ENCODE measurements around the gene RPL28. TPM values are rescaled to one million over a fixed set of nuclear protein-coding genes. Genes with fewer than 3 reads are reported as not detected.

RPL28 gene
- total RNA-seq, 1 experiment from 2014 or later, result 2,816 TPM

GRCh38 chr19:55348317-55349034 is 37.3 kb upstream of the RPL28 start:
- H3K4me1 Mint-ChIP-seq (ENCODE audit: insufficient read depth, unreplicated experiment), result peaks cover 30% of the 10 kb centered on the region
- DNase-seq (ENCODE audit: unreplicated experiment), result no peak
- H3K27ac Mint-ChIP-seq (ENCODE audit: low read depth, unreplicated experiment), result no peak overlapping the region
- no peaks in the 10 kb centered on the region for H3K27me3 Mint-ChIP-seq (ENCODE audit: insufficient read depth, unreplicated experiment)
- no peak overlapping the region for H3K4me3 Mint-ChIP-seq (ENCODE audit: unreplicated experiment)
- H3K36me3 Mint-ChIP-seq (ENCODE audit: insufficient read depth, unreplicated experiment), result peaks cover 25% of the 10 kb centered on the region
- no TSS peak for BruUV-seq (replicated peaks)
- ChIA-PET CTCF (interaction anchor here (0.7 to 1.5 kb wide), 4 partner anchors 8 to 47 kb away, joined by 3 to 8 read pairs (median 4); no protein-coding TSS in a partner anchor), POLR2A (interaction anchor here (0.6 to 1.5 kb wide), 6 partner anchors 9 to 89 kb away, joined by 3 to 4 read pairs (median 3); partner anchors contain the start of gene KMT5C)
- no peak for TF ChIP-seq CTCF (IDR thresholded peaks at IDR 0.05; ENCODE audit: unreplicated experiment)
- H3K9me3 Mint-ChIP-seq (ENCODE audit: unreplicated experiment), result no peaks in the 10 kb centered on the region
- intact Hi-C loops (cut with micrococcal nuclease), result no loop called here

- DNase-seq (ENCODE audit: unreplicated experiment), result no peak
- TF ChIP-seq CTCF (IDR thresholded peaks at IDR 0.05; ENCODE audit: unreplicated experiment), result no peak
- POLR2A ChIA-PET, result interaction anchor here (0.7 to 0.9 kb wide), 3 partner anchors 18 to 307 kb away, joined by 3 to 4 read pairs (median 4); no protein-coding TSS in a partner anchor
- Mint-ChIP-seq H3K4me3 (ENCODE audit: unreplicated experiment) (no peak overlapping the region), H3K27me3 (ENCODE audit: insufficient read depth, unreplicated experiment) (no peaks in the 10 kb centered on the region), H3K4me1 (ENCODE audit: insufficient read depth, unreplicated experiment) (peaks cover 19% of the 10 kb centered on the region), H3K36me3 (ENCODE audit: insufficient read depth, unreplicated experiment) (peaks cover 13% of the 10 kb centered on the region), H3K27ac (ENCODE audit: low read depth, unreplicated experiment) (no peak overlapping the region), H3K9me3 (ENCODE audit: unreplicated experiment) (no peaks in the 10 kb centered on the region)
- no TSS peak for BruUV-seq (replicated peaks)
- CTCF ChIA-PET, result interaction anchor here (0.8 to 1.8 kb wide), 4 partner anchors 12 to 153 kb away, joined by 3 to 5 read pairs (median 5); no protein-coding TSS in a partner anchor
- intact Hi-C loops (cut with micrococcal nuclease), result no loop called here
These were observed 35.0 kb upstream of the RPL28 start for GRCh38 chr19:55350620-55351315.

GRCh38 chr19:55352040-55352439 is 33.7 kb upstream of the RPL28 start:
- Mint-ChIP-seq H3K9me3 (ENCODE audit: unreplicated experiment) (no peaks in the 10 kb centered on the region), H3K27me3 (ENCODE audit: insufficient read depth, unreplicated experiment) (peaks cover 5% of the 10 kb centered on the region), H3K4me3 (ENCODE audit: unreplicated experiment) (no peak overlapping the region), H3K27ac (ENCODE audit: low read depth, unreplicated experiment) (no peak overlapping the region), H3K36me3 (ENCODE audit: insufficient read depth, unreplicated experiment) (peaks cover 9% of the 10 kb centered on the region), H3K4me1 (ENCODE audit: insufficient read depth, unreplicated experiment) (peaks cover 19% of the 10 kb centered on the region)
- CTCF ChIA-PET, result interaction anchor here (0.7 to 2.2 kb wide), 3 partner anchors 14 to 60 kb away, joined by 4 to 9 read pairs (median 6); no protein-coding TSS in a partner anchor
- peak; percentile 68 for DNase-seq (ENCODE audit: unreplicated experiment)
- POLR2A ChIA-PET, result interaction anchor here (0.6 to 1.2 kb wide), 4 partner anchors 13 to 133 kb away, joined by 3 to 7 read pairs (median 3); partner anchors contain the start of genes IL11, KMT5C and NAT14
- BruUV-seq (replicated peaks), result no TSS peak
- TF ChIP-seq CTCF (IDR thresholded peaks at IDR 0.05; ENCODE audit: unreplicated experiment), result no peak
- intact Hi-C loops (cut with micrococcal nuclease), result loop anchor here (2.0 kb wide), 1 partner anchor 13 kb away; the partner anchor contains the start of gene KMT5C
